A549 (cell line): ENCODE measurements around the gene B3GAT1. TPM values are rescaled to one million over a fixed set of nuclear protein-coding genes. Genes with fewer than 3 reads are reported as not detected.

Experiments used
- ATAC-seq, 2 experiments: fragments of 200-7000 bp in 1 of 2; fragments of >200 bp in 1 of 2; cut with Nextera tagmentation in 1 of 2; cut with Tn5 transposase in 1 of 2; 3 replicates each; pipeline versions ENCODE4 v1.8.0 to v1.9.1; 2018 to 2020; ENCODE audit warnings: mild to moderate bottlenecking in 1 of 2, moderate library complexity in 1 of 2
- CTCF ChIA-PET: fragments of 300-600 bp; sonication (Branson Sonifier 250); formaldehyde crosslinking; extraction: SDS; loops from one replicate; lab custom pipeline; 2021; ENCODE audit warnings: antibody characterized with exemption, inconsistent platforms; lab: Yijun Ruan, JAX
- POLR2A ChIA-PET: fragments of 350-600 bp; formaldehyde crosslinking; extraction: SDS; loops from one replicate; lab custom pipeline; 2021; ENCODE audit warnings: antibody characterized with exemption, inconsistent platforms; lab: Yijun Ruan, JAX
- DNase-seq, 2 experiments: peaks; one replicate each; pipeline versions ENCODE4 v3.0.0 to v3.0.0-alpha.2; 2011 to 2016; ENCODE audit warnings: low read depth in 1 of 2, low spot score in 1 of 2
- FAIRE-seq: peaks from 2 replicates; lab custom pipeline; 2011; peaks lifted over from hg19 to GRCh38; lab: Jason Lieb, UNC
- H3K27ac ChIP-seq, 2 experiments: fragments of >200 bp; sonication (Bioruptor Twin); formaldehyde crosslinking; 3 replicates each; pipeline ENCODE4 v1.5.1; 2016 to 2017
- H3K4me1 ChIP-seq: fragments of >200 bp; sonication (Bioruptor Twin); formaldehyde crosslinking; 3 replicates; pipeline ENCODE4 v1.6.1; 2016
- H3K4me2 ChIP-seq: fragments of >200 bp; sonication (Bioruptor Twin); formaldehyde crosslinking; 3 replicates; pipeline ENCODE4 v1.6.1; 2016
- H3K4me3 ChIP-seq: fragments of >200 bp; sonication (Bioruptor Twin); formaldehyde crosslinking; 3 replicates; pipeline ENCODE4 v1.5.1; 2016
- H3K9me3 ChIP-seq: fragments of >200 bp; sonication (Bioruptor Twin); formaldehyde crosslinking; 3 replicates; pipeline ENCODE4 v1.6.1; 2016
- CBX2 ChIP-seq: fragments of 200-600 bp; sonication (generic); IDR thresholded peaks from 2 replicates; pipeline ENCODE4 v1.6.1; 2016; ENCODE audit warnings: low read depth, mild to moderate bottlenecking, borderline replicate concordance
- CHD2 ChIP-seq: fragments of 150-350 bp; IDR thresholded peaks from 2 replicates; pipeline ENCODE4 v1.6.1; 2014; ENCODE audit warnings: low read length; ENCODE audit not compliant: partially characterized antibody
- CHD4 ChIP-seq: fragments of 200-600 bp; sonication (generic); IDR thresholded peaks from 2 replicates; pipeline ENCODE4 v1.6.1; 2016; ENCODE audit warnings: antibody characterized with exemption, mild to moderate bottlenecking, borderline replicate concordance
- EHF ChIP-seq: fragments of 250-450 bp; sonication (Bioruptor Pico); IDR thresholded peaks from 2 replicates; pipeline ENCODE4 v1.5.0; 2020; ENCODE audit warnings: mild to moderate bottlenecking
- ESRRA ChIP-seq: fragments of 150-350 bp; IDR thresholded peaks from 2 replicates; pipeline ENCODE4 v1.6.1; 2014; ENCODE audit warnings: mild to moderate bottlenecking, low read length, borderline replicate concordance
- FOSB ChIP-seq: fragments of 250-450 bp; sonication (Bioruptor Pico); IDR thresholded peaks from 2 replicates; pipeline ENCODE4 v1.5.0; 2020; ENCODE audit warnings: mild to moderate bottlenecking, moderate library complexity
- FOSL2 ChIP-seq, 2 experiments: fragments of 450-650 bp in 1 of 2; fragments of >200 bp in 1 of 2; sonication (Bioruptor Twin) in 1 of 2; formaldehyde crosslinking; IDR thresholded peaks; 2 replicates each; pipeline versions ENCODE4 v1.5.0 to v1.6.1; 2016 to 2020; ENCODE audit warnings: mild to moderate bottlenecking in 1 of 2, moderate library complexity in 1 of 2
- HMGXB4 ChIP-seq: fragments of 250-450 bp; sonication (Bioruptor Pico); IDR thresholded peaks from 2 replicates; pipeline ENCODE4 v1.5.0; 2021; ENCODE audit warnings: mild to moderate bottlenecking, moderate library complexity, borderline replicate concordance
- HOXA7 ChIP-seq: fragments of 250-450 bp; sonication (Bioruptor Pico); IDR thresholded peaks from 2 replicates; pipeline ENCODE4 v1.5.0; 2020; ENCODE audit warnings: mild to moderate bottlenecking, moderate library complexity
- HOXB13 ChIP-seq: fragments of 250-450 bp; sonication (Bioruptor Pico); IDR thresholded peaks from 2 replicates; pipeline ENCODE4 v1.5.0; 2020; ENCODE audit warnings: low read depth, mild to moderate bottlenecking, moderate library complexity
- JUN ChIP-seq, 2 experiments: fragments of >200 bp; sonication (Bioruptor Twin); formaldehyde crosslinking; IDR thresholded peaks; 2 replicates in 1 of 2; 3 replicates in 1 of 2; pipeline ENCODE4 v1.6.1; 2016 to 2017
- KDM1A ChIP-seq: fragments of 200-600 bp; sonication (generic); IDR thresholded peaks from 2 replicates; pipeline ENCODE4 v1.6.1; 2016; ENCODE audit warnings: low read depth, mild to moderate bottlenecking
- KDM5A ChIP-seq: fragments of 200-600 bp; sonication (generic); IDR thresholded peaks from 2 replicates; pipeline ENCODE4 v1.6.1; 2016; ENCODE audit warnings: antibody characterized with exemption, mild to moderate bottlenecking
- MAX ChIP-seq: IDR thresholded peaks from 2 replicates; pipeline ENCODE4 v1.6.1; 2012
- MAZ ChIP-seq: fragments of 150-350 bp; IDR thresholded peaks from 2 replicates; pipeline ENCODE4 v1.6.1; 2014; ENCODE audit warnings: antibody characterized with exemption, low read depth, low read length, borderline replicate concordance
- NPAS2 ChIP-seq: fragments of 250-450 bp; sonication (Bioruptor Pico); IDR thresholded peaks from 2 replicates; pipeline ENCODE4 v1.8.0; 2022; ENCODE audit warnings: mild to moderate bottlenecking, moderate library complexity, borderline replicate concordance
- PHF8 ChIP-seq: fragments of 200-600 bp; sonication (generic); IDR thresholded peaks from 2 replicates; pipeline ENCODE4 v1.6.1; 2016; ENCODE audit warnings: low read depth, mild to moderate bottlenecking, antibody characterized with exemption, moderate library complexity, borderline replicate concordance
- POLR2AphosphoS2 ChIP-seq: conservative IDR thresholded peaks from 2 replicates; pipeline ENCODE4 v1.6.1; 2012; ENCODE audit warnings: low read length, improper control_type of control experiment, inconsistent platforms
- RARB ChIP-seq: fragments of 250-450 bp; sonication (Bioruptor Pico); IDR thresholded peaks from 2 replicates; pipeline ENCODE4 v1.8.0; 2021; ENCODE audit warnings: mild to moderate bottlenecking, moderate library complexity
- USF2 ChIP-seq: fragments of 450-650 bp; IDR thresholded peaks from 2 replicates; pipeline ENCODE4 v1.6.1; 2014; ENCODE audit warnings: antibody characterized with exemption
- ZC3H11A ChIP-seq: fragments of 450-650 bp; IDR thresholded peaks from 2 replicates; pipeline ENCODE4 v1.6.1; 2014; ENCODE audit warnings: antibody characterized with exemption, mild to moderate bottlenecking
- ZFP36 ChIP-seq: fragments of 450-650 bp; IDR thresholded peaks from 2 replicates; pipeline ENCODE4 v1.6.1; 2014; ENCODE audit warnings: borderline replicate concordance; ENCODE audit not compliant: partially characterized antibody
- ZSCAN20 ChIP-seq: fragments of 250-450 bp; sonication (Bioruptor Pico); IDR thresholded peaks from 2 replicates; pipeline ENCODE4 v1.8.0; 2022; ENCODE audit warnings: mild to moderate bottlenecking, moderate library complexity
- WGBS: methylation state at CpG from one replicate; pipeline ENCODE4 v1.1.6; 2017; ENCODE audit errors: missing lambda C conversion rate; 5-methylcytosine and 5-hydroxymethylcytosine counted together
- polyA plus RNA-seq, 4 experiments: library from polyadenylated mRNA; depleted of rRNA in 3 of 4; stranded (reverse); fragments of >200 nt; fragmentation: RNase III in 1 of 4; extraction: RNeasy Plus Mini Kit Qiagen cat#74134 plus additional on column Dnase treatment in 1 of 4; gene quantifications; 2 replicates in 3 of 4; 3 replicates in 1 of 4; pipeline ENCODE4 v1.2.3, GENCODE V29; 2011 to 2017
- TF ChIP-seq, protein P1 (sequence below): fragments of 250-450 bp; sonication (Bioruptor Pico); IDR thresholded peaks from 2 replicates; pipeline ENCODE4 v1.5.0; 2020; ENCODE audit warnings: low read depth, mild to moderate bottlenecking, moderate library complexity
- TF ChIP-seq, protein P2 (sequence below): fragments of >200 bp; sonication (Bioruptor Twin); formaldehyde crosslinking; IDR thresholded peaks from 3 replicates; pipeline ENCODE4 v1.6.1; 2016
- TF ChIP-seq, protein P3 (sequence below): fragments of 200-600 bp; sonication (generic); IDR thresholded peaks from 2 replicates; pipeline ENCODE4 v1.6.1; 2016; ENCODE audit warnings: antibody characterized with exemption, mild to moderate bottlenecking, moderate library complexity
- TF ChIP-seq, protein P4 (sequence below): IDR thresholded peaks from 2 replicates; pipeline ENCODE4 v1.6.1; 2012; ENCODE audit warnings: low read depth, borderline replicate concordance

The B3GAT1 gene
- polyA plus RNA-seq, 2 of the 4 experiments (the other 2 are of a cell fraction), result not detected

DNA sequence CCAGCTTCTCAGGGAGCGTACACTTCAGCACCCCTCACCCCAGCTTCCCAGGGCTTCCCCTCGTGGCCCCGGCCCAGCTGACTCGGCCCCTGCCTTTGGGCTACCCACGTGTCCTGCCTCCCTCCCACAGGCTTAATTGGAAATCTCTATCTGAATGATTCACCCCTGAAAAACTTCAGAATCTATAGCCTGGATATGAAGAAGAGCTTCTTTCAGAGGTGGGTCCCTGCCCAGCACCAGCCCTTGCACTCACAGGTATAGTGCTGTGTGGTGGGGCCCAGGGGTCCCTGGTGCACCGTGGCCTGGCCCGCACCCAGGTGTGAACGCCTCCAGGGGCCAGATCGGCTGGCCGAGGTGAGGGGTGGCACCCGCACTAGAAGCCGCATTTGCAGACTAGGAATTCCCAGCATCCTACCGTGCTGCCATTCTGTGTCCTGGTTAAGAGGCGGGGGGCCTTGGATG, 38.4 kb downstream of the B3GAT1 start:
- WGBS, result 59% methylated on average over 8 of the region's 14 CpGs
- no peak overlapping the region for H3K4me3 ChIP-seq
- FAIRE-seq (no peak), DNase-seq (no peak), ATAC-seq (no peak)
- POLR2A ChIA-PET, result no interaction called here
- CTCF ChIA-PET, result no interaction called here
- TF ChIP-seq KDM1A, result no peak
- no peak for TF ChIP-seq PHF8
- no peak for TF ChIP-seq JUN (IDR thresholded peaks at IDR 0.05)
- no peak for TF ChIP-seq FOSB (CRISPR knock-in tag)
- TF ChIP-seq CHD4, result no peak
- TF ChIP-seq ZSCAN20 (CRISPR knock-in tag), result no peak
- no peak for TF ChIP-seq CHD2
- TF ChIP-seq MAX, result no peak
- no peak for TF ChIP-seq ZFP36
- TF ChIP-seq, protein P1, sequence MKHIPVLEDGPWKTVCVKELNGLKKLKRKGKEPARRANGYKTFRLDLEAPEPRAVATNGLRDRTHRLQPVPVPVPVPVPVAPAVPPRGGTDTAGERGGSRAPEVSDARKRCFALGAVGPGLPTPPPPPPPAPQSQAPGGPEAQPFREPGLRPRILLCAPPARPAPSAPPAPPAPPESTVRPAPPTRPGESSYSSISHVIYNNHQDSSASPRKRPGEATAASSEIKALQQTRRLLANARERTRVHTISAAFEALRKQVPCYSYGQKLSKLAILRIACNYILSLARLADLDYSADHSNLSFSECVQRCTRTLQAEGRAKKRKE (CRISPR knock-in tag), result no peak
- no peaks in the 10 kb centered on the region for H3K4me1 ChIP-seq
- no peaks in the 10 kb centered on the region for H3K9me3 ChIP-seq
- H3K27ac ChIP-seq, result no peak overlapping the region
- no peak overlapping the region for H3K4me2 ChIP-seq

- H3K27ac ChIP-seq, result no peak overlapping the region
- FAIRE-seq, result no peak
- H3K4me1 ChIP-seq, result no peaks in the 10 kb centered on the region
- no peak overlapping the region for H3K4me2 ChIP-seq
- ChIA-PET POLR2A (no interaction called here), CTCF (no interaction called here)
- no peak overlapping the region for H3K4me3 ChIP-seq
- 90% methylated on average over 5 of the region's 8 CpGs for WGBS
- ATAC-seq, result no peak
- DNase-seq, result no peak
- TF ChIP-seq FOSL2 (IDR thresholded peaks at IDR 0.05) (no peak), FOSL2 (CRISPR knock-in tag; IDR thresholded peaks at IDR 0.05) (no peak), HMGXB4 (CRISPR knock-in tag) (no peak), HOXA7 (CRISPR knock-in tag) (no peak), CBX2 (no peak), HOXB13 (CRISPR knock-in tag) (no peak), MAZ (no peak), ESRRA (no peak), POLR2AphosphoS2 (no peak), USF2 (no peak), NPAS2 (CRISPR knock-in tag) (no peak), PHF8 (no peak), KDM5A (no peak), ZC3H11A (no peak), RARB (no peak), EHF (CRISPR knock-in tag) (no peak), JUN (IDR thresholded peaks at IDR 0.05) (no peak)
- TF ChIP-seq, protein P2, sequence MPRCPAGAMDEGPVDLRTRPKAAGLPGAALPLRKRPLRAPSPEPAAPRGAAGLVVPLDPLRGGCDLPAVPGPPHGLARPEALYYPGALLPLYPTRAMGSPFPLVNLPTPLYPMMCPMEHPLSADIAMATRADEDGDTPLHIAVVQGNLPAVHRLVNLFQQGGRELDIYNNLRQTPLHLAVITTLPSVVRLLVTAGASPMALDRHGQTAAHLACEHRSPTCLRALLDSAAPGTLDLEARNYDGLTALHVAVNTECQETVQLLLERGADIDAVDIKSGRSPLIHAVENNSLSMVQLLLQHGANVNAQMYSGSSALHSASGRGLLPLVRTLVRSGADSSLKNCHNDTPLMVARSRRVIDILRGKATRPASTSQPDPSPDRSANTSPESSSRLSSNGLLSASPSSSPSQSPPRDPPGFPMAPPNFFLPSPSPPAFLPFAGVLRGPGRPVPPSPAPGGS, result no peak
- TF ChIP-seq, protein P3, sequence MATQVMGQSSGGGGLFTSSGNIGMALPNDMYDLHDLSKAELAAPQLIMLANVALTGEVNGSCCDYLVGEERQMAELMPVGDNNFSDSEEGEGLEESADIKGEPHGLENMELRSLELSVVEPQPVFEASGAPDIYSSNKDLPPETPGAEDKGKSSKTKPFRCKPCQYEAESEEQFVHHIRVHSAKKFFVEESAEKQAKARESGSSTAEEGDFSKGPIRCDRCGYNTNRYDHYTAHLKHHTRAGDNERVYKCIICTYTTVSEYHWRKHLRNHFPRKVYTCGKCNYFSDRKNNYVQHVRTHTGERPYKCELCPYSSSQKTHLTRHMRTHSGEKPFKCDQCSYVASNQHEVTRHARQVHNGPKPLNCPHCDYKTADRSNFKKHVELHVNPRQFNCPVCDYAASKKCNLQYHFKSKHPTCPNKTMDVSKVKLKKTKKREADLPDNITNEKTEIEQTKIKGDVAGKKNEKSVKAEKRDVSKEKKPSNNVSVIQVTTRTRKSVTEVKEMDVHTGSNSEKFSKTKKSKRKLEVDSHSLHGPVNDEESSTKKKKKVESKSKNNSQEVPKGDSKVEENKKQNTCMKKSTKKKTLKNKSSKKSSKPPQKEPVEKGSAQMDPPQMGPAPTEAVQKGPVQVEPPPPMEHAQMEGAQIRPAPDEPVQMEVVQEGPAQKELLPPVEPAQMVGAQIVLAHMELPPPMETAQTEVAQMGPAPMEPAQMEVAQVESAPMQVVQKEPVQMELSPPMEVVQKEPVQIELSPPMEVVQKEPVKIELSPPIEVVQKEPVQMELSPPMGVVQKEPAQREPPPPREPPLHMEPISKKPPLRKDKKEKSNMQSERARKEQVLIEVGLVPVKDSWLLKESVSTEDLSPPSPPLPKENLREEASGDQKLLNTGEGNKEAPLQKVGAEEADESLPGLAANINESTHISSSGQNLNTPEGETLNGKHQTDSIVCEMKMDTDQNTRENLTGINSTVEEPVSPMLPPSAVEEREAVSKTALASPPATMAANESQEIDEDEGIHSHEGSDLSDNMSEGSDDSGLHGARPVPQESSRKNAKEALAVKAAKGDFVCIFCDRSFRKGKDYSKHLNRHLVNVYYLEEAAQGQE, result no peak
- TF ChIP-seq, protein P4, sequence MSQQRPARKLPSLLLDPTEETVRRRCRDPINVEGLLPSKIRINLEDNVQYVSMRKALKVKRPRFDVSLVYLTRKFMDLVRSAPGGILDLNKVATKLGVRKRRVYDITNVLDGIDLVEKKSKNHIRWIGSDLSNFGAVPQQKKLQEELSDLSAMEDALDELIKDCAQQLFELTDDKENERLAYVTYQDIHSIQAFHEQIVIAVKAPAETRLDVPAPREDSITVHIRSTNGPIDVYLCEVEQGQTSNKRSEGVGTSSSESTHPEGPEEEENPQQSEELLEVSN, result no peak
- no peaks in the 10 kb centered on the region for H3K9me3 ChIP-seq
These were observed 39.1 kb downstream of the B3GAT1 start for GRCh38 chr11:134372961-134373360.
